ENCODE data around the gene ALG14.

Gene ALG14

GRCh38 chr1:95041491-95042165 is 31.1 kb downstream of the ALG14 start (continued):
- TF ChIP-seq ZNF521 (tag by site-specific recombination; IDR thresholded peaks at IDR 0.05) = no peak
- peak; percentile 48; the same call in 1 of the 2 replicates for TF ChIP-seq ZNF366 (tag by site-specific recombination; conservative IDR thresholded peaks at IDR 0.05)
- TF ChIP-seq ZNF621 (tag by site-specific recombination; IDR thresholded peaks at IDR 0.05) = no peak
- no peak for TF ChIP-seq ZNF510 (tag by site-specific recombination; IDR thresholded peaks at IDR 0.05; ENCODE audit: insufficient replicate concordance)
- TF ChIP-seq ZBTB7A (tag by site-specific recombination; IDR thresholded peaks at IDR 0.05; ENCODE audit: low read depth) = no peak
- no peak for TF ChIP-seq ZNF311 (tag by site-specific recombination; IDR thresholded peaks at IDR 0.05; ENCODE audit: borderline replicate concordance)
- TF ChIP-seq ZNF221 (tag by site-specific recombination; IDR thresholded peaks at IDR 0.05; ENCODE audit: borderline replicate concordance) = no peak
- no peak for TF ChIP-seq ZBTB17 (tag by site-specific recombination; IDR thresholded peaks at IDR 0.05)
- TF ChIP-seq ZNF654 (tag by site-specific recombination; IDR thresholded peaks at IDR 0.05; ENCODE audit: low read depth) = peak; percentile 99
- TF ChIP-seq, protein P1, sequence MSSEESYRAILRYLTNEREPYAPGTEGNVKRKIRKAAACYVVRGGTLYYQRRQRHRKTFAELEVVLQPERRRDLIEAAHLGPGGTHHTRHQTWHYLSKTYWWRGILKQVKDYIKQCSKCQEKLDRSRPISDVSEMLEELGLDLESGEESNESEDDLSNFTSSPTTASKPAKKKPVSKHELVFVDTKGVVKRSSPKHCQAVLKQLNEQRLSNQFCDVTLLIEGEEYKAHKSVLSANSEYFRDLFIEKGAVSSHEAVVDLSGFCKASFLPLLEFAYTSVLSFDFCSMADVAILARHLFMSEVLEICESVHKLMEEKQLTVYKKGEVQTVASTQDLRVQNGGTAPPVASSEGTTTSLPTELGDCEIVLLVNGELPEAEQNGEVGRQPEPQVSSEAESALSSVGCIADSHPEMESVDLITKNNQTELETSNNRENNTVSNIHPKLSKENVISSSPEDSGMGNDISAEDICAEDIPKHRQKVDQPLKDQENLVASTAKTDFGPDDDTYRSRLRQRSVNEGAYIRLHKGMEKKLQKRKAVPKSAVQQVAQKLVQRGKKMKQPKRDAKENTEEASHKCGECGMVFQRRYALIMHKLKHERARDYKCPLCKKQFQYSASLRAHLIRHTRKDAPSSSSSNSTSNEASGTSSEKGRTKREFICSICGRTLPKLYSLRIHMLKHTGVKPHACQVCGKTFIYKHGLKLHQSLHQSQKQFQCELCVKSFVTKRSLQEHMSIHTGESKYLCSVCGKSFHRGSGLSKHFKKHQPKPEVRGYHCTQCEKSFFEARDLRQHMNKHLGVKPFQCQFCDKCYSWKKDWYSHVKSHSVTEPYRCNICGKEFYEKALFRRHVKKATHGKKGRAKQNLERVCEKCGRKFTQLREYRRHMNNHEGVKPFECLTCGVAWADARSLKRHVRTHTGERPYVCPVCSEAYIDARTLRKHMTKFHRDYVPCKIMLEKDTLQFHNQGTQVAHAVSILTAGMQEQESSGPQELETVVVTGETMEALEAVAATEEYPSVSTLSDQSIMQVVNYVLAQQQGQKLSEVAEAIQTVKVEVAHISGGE (tag by site-specific recombination; conservative IDR thresholded peaks at IDR 0.05; ENCODE audit: low read depth) = no peak
- TF ChIP-seq ZNF600 (tag by site-specific recombination; IDR thresholded peaks at IDR 0.05) = 0 out of 2 replicates have a peak, but pooled peaks have one; percentile 54
- no peak for TF ChIP-seq SP3 (tag by site-specific recombination; IDR thresholded peaks at IDR 0.05)
- no peak for TF ChIP-seq ZSCAN4 (tag by site-specific recombination; IDR thresholded peaks at IDR 0.05)
- no peak for TF ChIP-seq REPIN1 (tag by site-specific recombination; IDR thresholded peaks at IDR 0.05; ENCODE audit: low read depth)
- no peak for TF ChIP-seq BCL11A (tag by site-specific recombination; IDR thresholded peaks at IDR 0.05; ENCODE audit: low read depth)
- peak; percentile 89 for TF ChIP-seq PRDM1 (tag by site-specific recombination; IDR thresholded peaks at IDR 0.05)
- TF ChIP-seq ZNF707 (tag by site-specific recombination; IDR thresholded peaks at IDR 0.05) = no peak
- TF ChIP-seq ZNF513 (tag by site-specific recombination; IDR thresholded peaks at IDR 0.05) = no peak
- TF ChIP-seq, protein P2, sequence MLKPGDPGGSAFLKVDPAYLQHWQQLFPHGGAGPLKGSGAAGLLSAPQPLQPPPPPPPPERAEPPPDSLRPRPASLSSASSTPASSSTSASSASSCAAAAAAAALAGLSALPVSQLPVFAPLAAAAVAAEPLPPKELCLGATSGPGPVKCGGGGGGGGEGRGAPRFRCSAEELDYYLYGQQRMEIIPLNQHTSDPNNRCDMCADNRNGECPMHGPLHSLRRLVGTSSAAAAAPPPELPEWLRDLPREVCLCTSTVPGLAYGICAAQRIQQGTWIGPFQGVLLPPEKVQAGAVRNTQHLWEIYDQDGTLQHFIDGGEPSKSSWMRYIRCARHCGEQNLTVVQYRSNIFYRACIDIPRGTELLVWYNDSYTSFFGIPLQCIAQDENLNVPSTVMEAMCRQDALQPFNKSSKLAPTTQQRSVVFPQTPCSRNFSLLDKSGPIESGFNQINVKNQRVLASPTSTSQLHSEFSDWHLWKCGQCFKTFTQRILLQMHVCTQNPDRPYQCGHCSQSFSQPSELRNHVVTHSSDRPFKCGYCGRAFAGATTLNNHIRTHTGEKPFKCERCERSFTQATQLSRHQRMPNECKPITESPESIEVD (tag by site-specific recombination; IDR thresholded peaks at IDR 0.05) = no peak
- TF ChIP-seq, protein P3, sequence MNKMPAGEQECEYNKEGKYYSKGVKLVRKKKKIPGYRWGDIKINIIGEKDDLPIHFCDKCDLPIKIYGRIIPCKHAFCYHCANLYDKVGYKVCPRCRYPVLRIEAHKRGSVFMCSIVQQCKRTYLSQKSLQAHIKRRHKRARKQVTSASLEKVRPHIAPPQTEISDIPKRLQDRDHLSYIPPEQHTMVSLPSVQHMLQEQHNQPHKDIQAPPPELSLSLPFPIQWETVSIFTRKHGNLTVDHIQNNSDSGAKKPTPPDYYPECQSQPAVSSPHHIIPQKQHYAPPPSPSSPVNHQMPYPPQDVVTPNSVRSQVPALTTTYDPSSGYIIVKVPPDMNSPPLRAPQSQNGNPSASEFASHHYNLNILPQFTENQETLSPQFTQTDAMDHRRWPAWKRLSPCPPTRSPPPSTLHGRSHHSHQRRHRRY (tag by site-specific recombination; IDR thresholded peaks at IDR 0.05) = no peak
- no peak for TF ChIP-seq ZNF121 (tag by site-specific recombination; IDR thresholded peaks at IDR 0.05)
- peak; percentile 84 for TF ChIP-seq CTCF (tag by site-specific recombination; IDR thresholded peaks at IDR 0.05)
- TF ChIP-seq ZNF473 (tag by site-specific recombination; IDR thresholded peaks at IDR 0.05) = no peak
- no peak for TF ChIP-seq ZFP37 (tag by site-specific recombination; IDR thresholded peaks at IDR 0.05)
- TF ChIP-seq, protein P4, sequence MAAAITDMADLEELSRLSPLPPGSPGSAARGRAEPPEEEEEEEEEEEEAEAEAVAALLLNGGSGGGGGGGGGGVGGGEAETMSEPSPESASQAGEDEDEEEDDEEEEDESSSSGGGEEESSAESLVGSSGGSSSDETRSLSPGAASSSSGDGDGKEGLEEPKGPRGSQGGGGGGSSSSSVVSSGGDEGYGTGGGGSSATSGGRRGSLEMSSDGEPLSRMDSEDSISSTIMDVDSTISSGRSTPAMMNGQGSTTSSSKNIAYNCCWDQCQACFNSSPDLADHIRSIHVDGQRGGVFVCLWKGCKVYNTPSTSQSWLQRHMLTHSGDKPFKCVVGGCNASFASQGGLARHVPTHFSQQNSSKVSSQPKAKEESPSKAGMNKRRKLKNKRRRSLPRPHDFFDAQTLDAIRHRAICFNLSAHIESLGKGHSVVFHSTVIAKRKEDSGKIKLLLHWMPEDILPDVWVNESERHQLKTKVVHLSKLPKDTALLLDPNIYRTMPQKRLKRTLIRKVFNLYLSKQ (tag by site-specific recombination; IDR thresholded peaks at IDR 0.05; ENCODE audit: borderline replicate concordance) = no peak
- no peak for TF ChIP-seq ZNF24 (tag by site-specific recombination; IDR thresholded peaks at IDR 0.05)
- no peak for TF ChIP-seq ZNF561 (tag by site-specific recombination; IDR thresholded peaks at IDR 0.05; ENCODE audit: borderline replicate concordance)
- no peak for TF ChIP-seq ZNF530 (tag by site-specific recombination; IDR thresholded peaks at IDR 0.05; ENCODE audit: low read depth)

All from HEK293 (cell line).